ENCODE results near the gene KCNH8.

GRCh38 chr3:19540464-19540863 lies 392.2 kb downstream of the KCNH8 start:
- no peak for TF ChIP-seq POLR2AphosphoS5 (IDR thresholded peaks at IDR 0.05; ENCODE audit: borderline replicate concordance, low read depth, low read length)
- TF ChIP-seq EZH2 (IDR thresholded peaks at IDR 0.05), result no peak
